T-helper 1 cell (primary cell): Measurements from ENCODE around the gene ENTPD5.
"Not testable (repeated sequence)": the region's sequence is repeated elsewhere in the genome, so short reads cannot be mapped to it uniquely, and the experiment has no call there.

ENCODE experiments used
- DNase-seq, 5 donors: peaks; one replicate each; pipeline ENCODE4 v3.0.0-alpha.2; 2012 to 2020

The ENTPD5 gene

DNA sequence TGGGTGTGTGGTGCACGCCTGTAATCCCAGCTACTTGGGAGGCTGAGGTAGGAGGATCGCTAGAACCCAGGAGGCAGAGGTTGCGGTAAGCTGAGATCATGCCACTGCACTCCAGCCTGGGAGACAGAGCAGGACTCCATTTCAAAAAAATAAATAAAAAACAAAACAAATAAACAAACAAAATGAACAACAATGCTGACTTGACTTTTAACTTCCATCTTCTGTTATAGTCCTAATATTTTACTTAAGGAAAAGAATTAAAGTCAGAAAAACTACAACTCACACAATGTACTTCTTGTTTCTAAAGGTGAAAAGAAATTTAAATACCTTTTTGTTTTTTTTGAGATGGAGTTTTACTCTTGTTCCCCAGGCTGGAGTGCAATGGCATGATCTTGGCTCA lies 13.4 kb downstream of the ENTPD5 start:
- not testable (repeated sequence) for DNase-seq

DNA sequence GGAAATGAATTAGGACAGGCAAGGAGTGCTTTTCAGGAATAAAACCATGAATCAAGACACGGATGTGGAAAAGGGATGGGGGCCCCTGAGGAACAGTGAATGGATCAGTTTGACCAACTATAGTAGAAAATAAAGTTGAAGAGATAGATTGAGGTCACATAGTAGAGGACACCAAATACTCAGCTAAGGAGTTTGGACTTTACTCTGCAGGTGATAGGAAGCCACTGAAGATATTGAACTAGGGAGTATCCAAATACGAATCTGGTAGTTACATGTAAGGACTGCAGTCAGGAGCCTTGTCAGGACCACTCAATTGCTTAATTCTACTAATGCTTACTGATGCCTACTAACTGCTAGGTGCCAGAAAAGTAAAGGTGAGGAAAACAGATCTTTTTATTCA lies 20.4 kb downstream of the ENTPD5 start:
- DNase-seq: no peak

DNA sequence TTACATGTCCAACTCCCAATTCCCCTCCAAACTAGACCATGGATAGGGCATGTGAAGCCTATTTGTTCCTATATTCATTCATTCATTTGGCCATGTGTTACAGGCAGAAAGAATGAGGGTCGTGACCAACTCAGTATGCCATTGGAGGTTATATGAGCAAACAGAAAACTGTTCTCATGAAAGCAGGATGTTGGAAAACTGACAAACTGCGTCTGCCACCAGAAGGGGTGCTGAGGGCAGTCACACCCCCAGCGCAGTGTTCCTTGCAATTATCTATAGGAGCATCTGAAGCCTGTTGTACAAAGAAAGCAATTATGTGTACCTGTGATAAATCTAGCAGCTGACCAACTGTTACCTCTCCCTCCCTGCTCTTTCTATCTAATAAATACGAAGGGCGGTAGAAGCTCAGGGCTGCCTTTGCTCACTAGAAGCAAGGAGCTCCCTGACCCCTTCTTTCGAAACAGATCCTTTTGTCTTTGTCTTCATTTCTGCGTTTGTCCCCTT lies 21.1 kb downstream of the ENTPD5 start:
- DNase-seq: no peak

DNA sequence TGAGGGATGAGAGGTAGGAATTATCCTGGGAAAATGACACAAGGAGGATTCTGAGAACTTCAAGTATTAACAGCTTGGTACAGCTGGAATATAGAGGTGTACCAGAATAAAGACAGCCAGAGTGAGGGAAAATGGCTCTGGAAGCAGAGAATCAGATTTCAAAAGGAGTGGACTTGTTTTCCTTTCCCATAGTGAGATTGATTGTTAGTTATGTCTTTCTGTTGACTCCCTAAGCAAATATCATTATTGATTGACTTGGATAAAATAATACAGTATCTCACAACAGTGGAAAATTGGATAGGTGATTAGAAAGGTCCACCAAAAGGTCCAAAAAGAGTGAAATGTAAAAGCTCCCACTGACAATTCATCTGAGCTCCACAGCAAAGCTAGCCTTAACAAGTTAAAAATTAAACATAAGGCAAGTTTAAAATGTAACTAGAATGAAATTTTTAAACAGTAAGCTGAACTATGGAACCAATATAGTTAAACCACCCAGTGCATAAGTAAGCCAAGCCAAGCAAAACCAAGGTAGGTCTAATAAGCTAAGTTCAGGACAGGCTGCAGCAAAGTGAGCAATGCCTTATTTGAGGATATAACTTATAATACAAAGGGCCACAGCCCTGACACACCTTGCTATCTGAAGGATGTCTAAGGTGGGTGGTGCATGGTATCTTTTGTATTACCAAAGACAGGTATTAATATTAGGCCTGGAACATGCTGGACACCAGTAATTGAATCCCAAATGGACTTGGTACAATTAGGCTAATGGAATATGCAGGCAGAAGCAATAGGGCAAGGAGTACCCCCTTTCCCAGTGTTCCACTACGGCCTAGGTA lies 21.8 kb downstream of the ENTPD5 start:
- DNase-seq: no peak

DNA sequence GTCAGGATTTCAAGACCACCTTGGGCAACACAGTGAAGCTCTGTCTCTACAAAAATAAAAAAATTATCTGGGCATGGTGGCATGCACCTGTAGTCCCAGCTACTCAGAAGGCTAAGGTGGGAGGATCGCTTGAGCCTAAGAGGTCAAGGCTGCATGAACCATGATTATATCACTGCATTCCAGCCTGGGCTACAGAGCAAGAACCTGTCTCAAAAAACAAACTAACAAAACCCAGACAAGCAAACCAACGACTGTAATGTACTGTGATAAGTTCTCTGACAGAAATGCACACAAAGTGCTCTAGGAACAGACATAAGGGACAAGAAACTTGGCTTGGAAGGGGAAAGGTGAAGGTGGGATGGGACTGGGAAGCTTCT lies 22.4 kb downstream of the ENTPD5 start:
- no peak for DNase-seq

DNA sequence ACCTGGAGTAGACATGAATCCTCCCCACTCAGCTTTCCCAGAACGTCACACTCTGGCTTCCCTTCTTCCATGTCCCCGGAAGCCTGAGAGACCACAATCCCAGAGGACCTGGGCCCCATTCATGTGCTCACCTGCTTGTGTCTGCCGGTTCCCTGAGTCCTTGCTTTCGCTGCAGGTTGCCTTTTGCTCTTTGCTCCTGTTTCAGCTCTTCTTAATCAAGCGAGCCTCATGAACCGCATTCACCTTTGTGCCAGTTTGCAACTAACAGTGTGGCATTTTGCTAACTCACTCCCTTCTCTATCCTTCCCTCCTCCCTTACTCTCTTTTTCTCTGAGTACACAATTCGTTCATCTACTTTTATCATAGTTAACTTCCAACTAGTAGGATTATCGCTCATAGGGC lies 23.1 kb downstream of the ENTPD5 start:
- DNase-seq: no peak

DNA sequence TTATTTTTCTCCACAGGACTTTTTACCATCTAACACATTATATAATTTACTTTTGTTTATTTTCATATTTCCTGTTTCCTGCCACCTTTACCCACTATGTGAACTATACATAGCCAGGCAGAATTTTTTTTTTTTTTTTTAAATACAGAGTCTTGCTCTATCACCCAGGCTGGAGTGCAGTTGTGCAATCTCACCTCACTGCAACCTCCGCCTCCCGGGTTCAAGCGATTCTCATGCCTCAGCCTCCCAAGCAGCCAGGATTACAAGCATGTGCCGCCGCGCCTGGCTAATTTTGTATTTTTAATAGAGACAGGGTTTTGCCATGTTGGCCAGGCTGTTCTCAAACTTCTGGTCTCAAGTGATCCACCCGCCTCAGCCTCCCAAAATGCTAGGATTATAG lies 24.2 kb downstream of the ENTPD5 start:
- DNase-seq: not testable (repeated sequence)

DNA sequence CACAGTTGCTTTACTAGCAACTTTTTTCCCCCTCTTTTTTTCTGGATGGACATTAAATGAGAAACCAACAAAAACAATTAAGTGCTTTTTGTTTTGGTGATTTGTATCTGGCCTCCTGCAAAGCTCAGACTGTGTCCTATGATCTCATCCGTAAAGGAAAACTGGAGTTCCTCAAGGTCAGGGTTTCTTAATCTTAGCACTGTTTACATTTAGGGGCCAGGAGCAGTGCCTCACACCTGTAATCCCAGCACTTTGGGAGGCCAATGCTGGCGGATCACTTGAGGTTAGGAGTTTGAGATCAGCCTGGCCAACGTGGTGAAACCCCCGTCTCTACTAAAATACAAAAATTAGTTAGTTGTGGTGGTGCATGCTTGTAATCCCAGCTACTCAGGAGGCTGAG lies 28.0 kb downstream of the ENTPD5 start:
- no peak for DNase-seq

DNA sequence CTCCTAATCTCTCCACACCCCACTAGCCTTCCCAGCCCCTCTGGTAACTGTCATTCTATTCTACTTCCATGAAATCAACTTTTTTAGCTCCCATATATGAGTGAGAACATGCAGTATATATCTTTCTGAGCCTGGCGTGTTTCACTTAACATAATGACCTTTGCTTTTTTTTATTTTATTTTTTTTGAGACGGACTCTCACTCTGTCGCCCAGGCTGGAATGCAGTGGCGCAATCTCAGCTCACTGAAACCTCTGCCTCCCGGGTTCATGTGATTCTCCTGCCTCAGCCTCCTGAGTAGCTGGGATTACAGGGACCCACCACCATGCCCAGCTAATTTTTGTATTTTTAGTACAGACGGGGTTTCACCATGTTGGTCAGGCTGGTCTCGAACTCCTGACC lies 30.4 kb downstream of the ENTPD5 start:
- not testable (repeated sequence) for DNase-seq

DNA sequence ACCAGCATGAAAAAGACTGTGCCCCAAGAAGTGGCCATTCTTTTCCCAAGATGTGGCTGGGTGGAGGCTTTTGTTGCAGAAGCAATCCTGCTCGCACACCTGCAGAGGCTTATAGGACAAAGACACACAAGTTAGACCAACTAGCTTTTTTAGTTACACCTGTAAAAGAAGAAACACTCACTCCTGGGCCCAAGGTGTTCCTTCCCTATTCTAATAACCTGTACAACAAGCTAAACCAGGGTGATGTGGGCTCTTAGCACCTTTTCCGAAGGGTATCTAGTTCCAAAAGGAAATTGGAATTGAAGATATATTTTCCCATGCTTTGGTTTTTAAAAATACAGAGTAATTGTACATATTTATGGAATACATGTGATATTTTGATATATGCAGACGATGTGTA lies 31.0 kb downstream of the ENTPD5 start:
- no peak for DNase-seq

DNA sequence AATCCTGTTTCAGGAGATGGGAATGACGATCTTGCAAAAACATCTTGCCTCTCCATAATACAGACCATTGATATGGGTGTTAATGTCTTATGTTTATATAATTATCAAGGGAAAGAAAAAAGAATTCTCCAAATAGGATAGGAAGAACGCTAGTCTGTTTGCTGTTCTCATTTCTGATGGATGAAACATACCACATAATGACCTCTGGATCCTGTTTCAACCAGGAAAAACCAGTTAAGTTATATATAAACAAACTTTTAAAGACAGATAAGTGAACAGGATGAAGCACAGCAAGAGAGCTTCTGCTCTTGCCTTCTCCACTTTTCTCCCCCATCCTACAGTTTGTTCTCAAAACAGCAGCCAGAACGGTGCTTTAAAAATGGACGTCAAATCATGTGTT lies 41.2 kb downstream of the ENTPD5 start:
- no peak for DNase-seq

DNA sequence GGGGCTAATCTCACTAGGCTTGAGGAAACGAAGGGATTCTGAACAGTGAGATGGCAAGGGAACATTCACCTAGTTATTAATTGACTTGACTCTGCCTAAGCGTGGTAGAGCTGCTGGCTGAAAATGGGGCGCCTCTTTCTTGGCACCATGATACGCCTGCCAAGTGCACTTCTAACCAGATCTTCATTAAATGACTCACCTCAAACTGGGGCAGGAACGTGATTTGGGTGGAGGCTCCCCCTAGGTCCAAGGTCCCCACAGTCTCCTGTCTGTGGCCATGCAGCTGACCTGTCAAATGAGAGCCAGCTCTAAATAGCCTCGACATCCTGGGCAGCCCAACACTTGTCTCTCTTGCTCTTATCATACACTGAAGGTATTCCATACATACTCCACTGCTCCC lies 43.0 kb downstream of the ENTPD5 start:
- no peak for DNase-seq

DNA sequence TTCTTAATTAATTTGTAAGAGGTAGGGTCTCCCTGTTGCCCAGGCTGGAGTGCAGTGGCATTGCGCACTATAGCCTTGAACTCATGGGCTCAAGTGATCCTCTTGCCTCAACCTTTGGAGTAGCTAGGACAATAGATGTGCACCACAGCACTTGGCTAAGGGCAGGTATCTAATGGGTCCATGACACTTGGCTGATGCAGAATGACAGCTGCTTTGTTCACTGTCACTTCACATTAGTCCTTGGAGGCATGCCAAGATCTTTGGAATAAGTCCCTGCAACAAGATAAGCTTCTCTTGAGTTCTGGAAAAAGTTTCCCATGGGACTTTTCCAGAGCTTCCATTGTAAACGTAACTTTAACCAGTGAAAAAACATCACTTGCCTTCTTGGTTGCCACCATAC lies 45.6 kb downstream of the ENTPD5 start:
- no peak for DNase-seq

DNA sequence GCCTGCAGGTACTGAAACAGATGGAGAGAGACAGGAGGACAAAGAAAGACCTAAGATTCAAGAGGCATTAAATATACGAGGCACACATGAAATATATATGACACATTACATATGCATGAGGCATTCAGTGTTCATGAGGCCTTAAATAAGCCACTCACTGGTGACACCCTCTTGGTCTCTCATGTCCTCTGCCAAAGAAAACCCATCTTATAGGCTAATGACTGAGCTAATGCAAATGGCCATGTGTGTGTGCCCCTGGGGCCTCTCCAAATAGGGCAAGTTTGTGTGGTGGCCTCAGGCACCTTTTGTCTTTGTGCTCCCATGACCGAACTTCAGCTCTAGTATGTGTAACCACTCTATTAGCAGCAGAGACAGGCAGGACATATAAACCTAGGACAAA lies 50.2 kb downstream of the ENTPD5 start:
- DNase-seq: no peak

DNA sequence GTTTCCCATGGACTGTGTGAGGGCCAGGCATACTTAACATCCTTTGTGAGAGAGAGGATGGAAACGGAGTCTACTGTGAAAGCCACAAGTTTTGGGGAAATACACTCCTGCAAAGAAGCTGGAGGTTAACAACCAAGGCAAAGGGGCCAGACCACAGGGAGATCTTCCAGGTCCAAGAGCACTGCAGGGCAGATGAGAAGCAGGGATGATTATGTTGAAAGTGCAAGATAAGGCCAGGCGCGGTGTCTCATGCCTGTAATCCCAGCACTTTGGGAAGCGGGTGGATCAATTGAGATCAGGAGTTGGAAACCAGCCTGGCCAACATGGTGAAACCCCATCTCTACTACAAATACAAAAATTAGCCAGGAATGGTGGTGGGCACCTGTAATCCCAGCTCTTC lies 53.9 kb downstream of the ENTPD5 start:
- DNase-seq: no peak

DNA sequence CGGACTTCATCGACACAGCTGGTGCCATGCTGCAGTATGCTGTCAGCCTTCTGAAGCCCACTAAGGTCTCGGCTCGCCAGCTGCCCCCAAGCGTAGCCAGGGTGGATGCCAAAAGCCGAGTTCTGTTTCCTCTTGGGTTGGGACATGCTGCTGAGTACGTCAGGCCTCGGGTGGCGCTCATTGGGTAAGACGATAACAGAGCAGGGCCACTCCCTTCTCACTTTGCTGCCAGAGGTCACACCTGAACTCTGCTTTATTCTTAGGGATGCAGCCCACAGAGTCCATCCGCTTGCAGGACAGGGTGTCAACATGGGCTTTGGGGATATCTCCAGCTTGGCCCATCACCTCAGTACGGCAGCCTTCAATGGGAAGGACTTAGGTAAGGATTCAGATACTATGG lies 57.9 kb downstream of the ENTPD5 start:
- DNase-seq: no peak

DNA sequence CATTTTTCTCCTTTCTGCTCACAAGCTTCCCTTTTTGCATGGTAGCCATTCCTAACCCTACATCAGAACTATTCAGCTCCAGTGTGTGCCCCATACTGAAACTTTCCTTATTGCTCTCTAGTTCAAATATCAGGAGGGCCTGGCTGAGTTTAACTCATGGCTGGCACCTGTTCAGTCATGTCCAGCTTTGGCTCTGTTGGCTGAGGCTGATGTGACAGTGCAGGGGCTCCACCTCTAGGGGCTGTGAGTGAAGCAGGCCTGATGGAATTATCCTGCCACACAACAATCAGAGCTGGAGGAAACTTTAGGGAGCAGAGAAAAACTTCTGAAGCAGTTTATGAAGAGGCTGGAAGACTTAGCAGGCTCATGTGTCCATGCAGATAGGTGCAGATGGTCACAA lies 60.5 kb downstream of the ENTPD5 start:
- no peak for DNase-seq

DNA sequence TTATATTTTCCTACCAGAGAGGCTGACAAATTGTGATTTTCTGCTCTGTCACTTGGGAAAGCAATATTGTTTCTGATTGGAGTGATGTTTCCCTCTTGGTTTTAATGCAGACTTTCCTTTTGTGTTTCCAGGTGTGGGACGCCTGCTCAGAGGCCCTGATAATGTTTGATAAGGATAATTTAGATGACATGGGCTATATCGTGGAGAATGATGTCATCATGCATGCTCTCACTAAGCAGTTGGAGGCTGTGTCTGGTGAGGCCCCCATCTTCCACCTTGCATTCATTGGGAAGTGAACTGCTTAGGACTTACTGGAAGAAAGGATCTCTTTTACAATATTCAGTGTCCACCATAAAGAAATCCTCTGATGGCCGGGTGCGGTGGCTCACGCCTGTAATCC lies 63.4 kb downstream of the ENTPD5 start:
- no peak for DNase-seq

DNA sequence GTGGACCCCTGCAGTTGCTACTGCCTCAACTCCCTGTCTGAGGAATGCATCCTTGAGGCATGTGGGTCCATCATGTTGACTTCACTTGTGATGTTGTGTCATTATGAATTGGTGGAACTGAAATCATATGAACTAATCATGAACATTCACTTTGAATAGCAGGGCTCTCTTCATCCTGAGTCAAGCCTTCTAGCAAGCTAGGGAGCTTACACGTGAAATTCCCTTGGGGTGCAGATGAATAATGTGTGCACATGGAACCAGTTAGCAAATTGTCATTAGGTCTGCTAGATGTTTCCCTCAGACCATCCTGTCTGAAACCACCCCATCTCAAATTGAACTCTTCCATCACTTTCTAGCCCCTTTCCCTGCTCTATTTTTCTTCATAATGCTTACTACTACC lies 65.4 kb downstream of the ENTPD5 start:
- no peak for DNase-seq

DNA sequence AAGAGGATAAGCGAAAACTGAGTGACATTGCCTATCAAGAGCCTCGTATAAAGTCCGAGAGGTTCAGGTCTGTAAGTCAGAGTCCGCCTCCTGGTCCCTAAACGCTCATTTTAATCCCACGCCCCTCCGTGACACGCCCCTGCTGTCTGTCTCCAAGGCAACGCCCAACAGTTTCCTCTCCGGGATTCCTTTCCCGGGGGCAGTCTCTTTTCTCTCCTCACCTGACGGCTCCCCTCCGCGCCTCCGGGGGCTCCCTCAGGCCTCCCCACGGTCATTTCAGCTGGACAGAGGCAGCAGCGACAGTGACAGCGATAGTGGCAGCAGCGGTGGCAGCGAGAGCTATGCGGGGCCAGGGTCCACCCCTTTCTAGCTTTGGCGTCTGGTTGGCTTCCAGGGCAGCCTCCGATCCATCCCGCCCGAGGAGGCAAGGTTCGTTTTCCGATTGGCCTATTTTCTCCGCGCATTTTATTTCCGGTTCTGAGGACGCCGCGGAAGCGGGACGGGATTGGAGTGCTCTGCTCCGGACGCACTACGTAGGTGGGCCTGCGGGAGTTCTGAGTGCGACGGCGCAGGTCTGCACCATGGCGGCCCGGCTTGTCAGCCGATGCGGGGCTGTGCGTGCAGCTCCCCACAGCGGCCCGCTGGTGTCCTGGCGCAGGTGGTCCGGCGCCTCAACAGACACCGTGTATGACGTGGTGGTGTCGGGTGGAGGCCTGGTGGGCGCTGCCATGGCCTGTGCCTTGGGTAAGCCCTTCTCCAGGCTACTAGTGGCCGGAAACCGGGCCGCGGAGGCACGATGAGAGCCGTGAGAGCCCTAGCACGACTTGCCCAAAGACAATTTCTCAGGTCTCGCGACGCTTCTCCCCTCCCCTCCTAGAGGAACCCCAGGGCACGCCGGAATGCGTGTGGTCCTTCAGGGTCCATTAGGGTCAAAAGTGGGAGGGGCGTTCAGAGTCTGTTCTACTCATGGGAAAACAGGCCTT lies 69.0 kb downstream of the ENTPD5 start, which contains the start of the genes COQ6 and FAM161B:
COQ6 (plus strand) TSS at position 551 of the 983 bp plus-strand sequence; CDS start at position 582, 31 bp downstream.
FAM161B (minus strand) TSS at position 343 of the 983 bp plus-strand sequence; CDS start at position 275, 68 bp downstream.
- DNase-seq: peak; percentile 83 to 95 (median 90)

DNA sequence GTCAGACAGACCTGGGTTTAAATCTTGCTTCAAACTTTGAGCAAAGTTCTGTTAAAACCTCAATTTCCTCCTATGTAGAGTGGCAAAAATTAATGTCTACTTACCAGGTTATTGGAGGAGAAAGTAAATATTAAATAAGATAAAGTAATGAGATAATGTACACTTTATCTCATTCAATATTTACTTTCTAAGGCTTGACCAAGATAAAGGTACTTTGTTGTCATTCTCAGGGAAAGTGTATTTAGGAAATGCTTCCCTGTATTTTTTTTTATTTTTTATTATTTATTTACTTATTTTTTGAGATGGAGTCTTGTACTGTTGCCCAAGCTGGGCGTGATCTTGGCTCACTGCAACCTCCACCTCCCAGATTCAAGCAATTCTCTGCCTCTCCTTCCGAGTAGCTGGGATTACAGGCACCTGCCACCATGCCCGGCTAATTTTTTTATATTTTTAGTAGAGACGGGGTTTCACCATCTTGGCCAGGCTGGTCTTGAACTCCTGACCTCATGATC lies 73.9 kb downstream of the ENTPD5 start:
- DNase-seq: no peak

DNA sequence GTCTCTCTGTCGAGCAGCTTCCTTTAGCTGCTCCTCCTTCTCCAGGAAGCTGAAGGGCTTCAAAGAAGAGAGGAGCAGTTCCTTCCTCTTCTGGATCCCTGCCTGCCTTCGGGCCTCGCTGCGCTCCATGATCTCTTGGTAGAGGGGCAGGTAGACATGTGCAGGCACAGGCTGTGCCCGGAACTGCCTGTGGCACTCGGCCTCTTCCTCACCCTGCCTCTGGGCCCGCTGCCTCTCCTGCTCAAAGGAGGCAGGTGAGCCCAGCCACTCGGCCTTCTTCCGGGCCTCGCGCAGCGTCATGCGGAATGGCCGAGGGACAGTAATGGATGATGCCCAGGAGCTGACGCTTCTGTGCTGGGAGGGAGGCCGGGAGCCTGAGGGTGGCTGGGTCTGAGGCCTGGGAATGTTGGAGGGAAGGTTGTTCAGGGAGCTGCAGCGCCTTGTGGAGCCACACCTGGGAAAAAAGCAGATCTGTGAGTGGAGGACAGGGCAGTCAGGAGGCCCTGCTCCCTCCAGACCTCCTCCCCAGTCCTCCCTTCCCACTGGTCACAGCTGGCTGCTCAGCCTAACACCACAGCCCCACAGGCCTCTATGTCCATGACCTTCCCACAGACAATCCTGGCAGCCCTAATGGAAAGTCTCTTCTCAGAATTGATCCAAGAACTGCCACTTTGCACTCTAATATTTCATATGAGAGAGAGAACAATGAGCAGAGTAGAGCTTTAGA lies 74.5 kb downstream of the ENTPD5 start:
- no peak for DNase-seq
